ENCODE data around the gene FAM136A.
"Not testable (repeated sequence)": the region's sequence is repeated elsewhere in the genome, so short reads cannot be mapped to it uniquely, and the experiment has no call there.

FAM136A gene

GRCh38 chr2:70283500-70284191 is 18.2 kb downstream of the FAM136A start:
- no peak for DNase-seq

DNA sequence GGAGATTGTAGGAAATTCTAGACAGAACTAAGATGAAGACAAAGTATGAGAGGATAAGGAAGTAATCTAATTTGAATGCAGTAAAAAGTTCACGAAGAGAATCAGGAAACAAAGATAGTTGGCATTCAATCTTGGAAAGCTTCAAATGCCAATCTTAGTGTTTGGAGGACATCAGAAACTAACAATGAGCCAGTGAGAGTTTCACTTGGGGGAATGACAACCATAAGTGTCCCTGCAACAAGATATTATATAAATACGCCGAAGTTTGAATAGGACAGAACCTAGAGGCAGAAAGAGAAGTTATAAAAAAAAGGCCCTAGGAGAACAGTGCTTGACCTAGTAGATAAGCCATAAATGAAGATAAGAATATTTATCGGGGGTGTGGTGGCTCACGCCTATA is 19.4 kb downstream of the FAM136A start:
- no peak for DNase-seq

DNA sequence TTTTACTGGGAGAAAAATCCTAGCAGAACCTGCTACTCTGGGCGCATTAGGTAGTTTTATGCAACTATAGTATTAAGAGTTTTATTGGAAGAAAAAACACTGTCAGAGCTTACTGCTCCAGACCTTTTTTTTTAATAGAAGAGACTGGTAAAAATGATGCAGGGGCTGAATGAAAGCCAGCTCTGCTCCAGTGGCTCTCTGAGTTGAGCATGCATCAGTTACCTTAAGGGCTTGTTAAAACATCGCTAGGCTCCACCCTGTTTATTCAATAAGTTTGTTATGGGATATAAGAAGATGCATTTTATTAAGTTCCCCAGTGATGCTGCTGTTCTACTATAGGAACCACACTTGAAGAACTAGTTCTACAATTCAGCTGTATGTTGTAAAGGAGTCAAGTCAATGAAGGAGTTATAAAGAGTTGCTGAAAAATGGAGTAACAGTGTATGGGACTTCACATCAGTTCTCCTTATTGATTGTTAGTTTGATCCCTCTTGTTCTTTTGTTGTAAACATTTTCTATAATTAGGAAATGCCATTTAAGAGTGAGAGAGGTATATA is 21.5 kb downstream of the FAM136A start:
- no peak for DNase-seq

GRCh38 chr2:70270323-70270722 is 31.5 kb downstream of the FAM136A start:
- DNase-seq: no peak

GRCh38 chr2:70269422-70270302 is 32.2 kb downstream of the FAM136A start:
- DNase-seq: not testable (repeated sequence)

DNA sequence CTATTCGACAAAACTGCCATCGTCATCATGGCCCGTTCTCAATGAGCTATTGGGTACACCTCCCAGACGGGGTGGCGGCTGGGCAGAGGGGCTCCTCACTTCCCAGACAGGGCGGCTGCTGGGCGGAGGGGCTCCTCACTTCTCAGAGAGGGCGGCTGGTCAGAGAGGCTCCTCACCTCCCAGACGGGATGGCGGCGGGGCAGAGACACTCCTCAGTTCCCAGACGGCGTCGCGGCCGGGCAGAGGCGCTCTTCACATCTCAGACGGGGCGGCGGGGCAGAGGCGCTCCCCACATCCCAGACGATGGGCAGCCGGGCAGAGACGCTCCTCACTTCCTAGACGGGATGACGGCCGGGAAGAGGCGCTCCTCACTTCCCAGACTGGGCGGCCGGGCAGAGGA is 34.9 kb downstream of the FAM136A start:
- DNase-seq: not testable (repeated sequence)

DNA sequence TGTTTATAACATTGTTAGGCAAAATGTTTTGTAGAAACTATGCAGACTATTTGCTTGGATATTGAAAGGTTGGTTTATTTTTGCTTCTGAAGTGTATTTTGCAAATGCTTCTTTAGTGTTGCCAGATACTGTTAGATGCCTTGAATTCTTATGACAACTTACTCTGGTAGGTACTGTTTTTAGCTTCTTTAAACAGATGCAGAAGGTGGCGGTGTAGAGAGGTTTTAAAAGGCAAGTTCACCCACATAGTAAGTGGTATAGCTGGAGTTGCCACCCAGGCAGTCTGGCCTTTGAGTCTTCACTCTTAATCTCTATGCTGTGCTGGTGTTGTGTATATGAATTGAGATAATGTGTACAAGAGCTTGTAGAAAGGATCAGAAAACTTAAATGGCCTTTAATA is 40.4 kb downstream of the FAM136A start:
- DNase-seq: no peak

DNA sequence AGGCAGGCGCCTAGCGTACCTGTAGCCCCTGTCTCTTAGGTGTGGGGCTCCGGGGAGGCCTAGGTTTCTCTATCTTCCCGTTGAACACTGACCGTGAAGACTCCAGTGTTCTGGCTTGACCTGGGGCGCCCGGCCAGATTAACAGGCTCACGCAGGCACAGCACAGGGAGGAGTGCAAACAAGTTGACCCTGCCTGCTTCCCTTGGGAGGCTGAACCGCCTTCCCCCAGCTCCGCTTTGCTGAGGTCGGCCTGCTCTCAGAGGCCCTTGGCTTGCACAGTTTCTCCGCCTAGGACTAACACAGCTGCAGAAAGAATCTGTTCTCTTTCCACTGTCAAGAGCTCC is 43.4 kb downstream of the FAM136A start:
- peak in 1 of 2 donors; percentile 11 for DNase-seq

- DNase-seq: no peak
These were observed 46.1 kb downstream of the FAM136A start for GRCh38 chr2:70255637-70256314.

DNA sequence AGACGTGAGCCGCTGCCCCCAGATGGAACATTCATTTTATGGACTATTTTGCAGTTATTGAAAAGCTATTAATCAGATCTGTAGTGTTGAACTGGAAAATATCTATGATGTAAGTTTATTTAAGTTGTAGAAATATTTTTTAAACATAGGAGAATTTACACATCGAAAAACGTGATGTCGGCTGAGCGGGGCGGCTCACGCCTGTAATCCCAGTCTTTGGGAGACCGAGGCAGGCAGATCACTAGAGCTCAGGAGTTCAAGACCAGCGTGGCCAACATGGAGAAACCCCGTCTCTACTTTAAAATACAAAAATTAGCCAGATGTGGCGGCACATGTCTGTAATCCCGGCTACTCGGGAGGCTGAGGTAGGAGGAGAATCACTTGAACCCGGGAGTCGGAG is 51.4 kb downstream of the FAM136A start:
- no peak for DNase-seq

- peak; percentile 99 for DNase-seq
These were observed 53.6 kb downstream of the FAM136A start, which contains the start of gene TIA1 for GRCh38 chr2:70248181-70248847. Gene TIA1 (minus strand): TSS chr2:70248628. CDS start chr2:70248430, 198 bp downstream.

DNA sequence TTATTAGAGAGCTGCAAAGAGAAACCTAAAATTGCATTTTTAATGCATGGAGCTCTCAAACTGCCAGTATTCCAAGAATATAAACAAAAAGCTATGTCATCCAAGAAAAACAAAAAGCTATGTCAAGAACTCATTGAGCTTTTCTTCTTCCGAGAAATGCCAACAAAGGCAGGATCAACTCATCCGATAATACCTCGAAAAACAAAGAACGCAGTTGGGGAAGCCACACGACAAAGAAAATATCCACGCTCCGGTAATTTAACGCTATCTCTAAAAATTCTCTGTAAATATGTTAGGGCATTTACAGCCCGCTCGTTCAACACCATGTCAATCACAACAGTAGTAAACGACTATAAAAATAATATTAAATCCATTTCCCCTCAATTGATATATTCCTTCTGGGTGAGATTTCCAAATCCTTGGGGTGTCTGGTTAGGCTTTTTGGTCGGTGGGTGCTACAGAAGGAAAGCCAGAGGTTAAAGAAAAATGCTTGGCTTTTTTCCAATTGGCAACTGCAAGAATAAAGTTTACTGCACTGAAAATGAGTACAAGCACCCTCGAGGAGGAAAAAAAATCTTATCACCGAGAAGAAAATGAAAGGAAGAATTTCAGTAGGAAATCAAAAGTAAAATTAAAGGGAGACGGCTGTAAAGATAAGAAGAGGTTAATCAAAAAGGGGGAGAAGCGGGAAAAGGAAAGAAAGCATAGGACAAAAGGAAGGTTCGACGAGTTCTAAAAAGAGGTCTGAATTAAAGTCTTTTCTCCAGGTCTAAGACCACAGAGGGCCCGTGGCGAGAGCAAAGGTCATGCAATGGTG is 54.3 kb downstream of the FAM136A start:
- peak in 1 of 2 donors; percentile 7 for DNase-seq
